ENCODE data around the gene SMIM14.
"Not testable (repeated sequence)": the region's sequence is repeated elsewhere in the genome, so short reads cannot be mapped to it uniquely, and the experiment has no call there.

The SMIM14 gene

GRCh38 chr4:39591290-39591689, 47.4 kb downstream of the SMIM14 start:
- peak; percentile 29 for DNase-seq

GRCh38 chr4:39587881-39588280, 50.8 kb downstream of the SMIM14 start:
- no peak for DNase-seq

GRCh38 chr4:39574946-39575345, 63.7 kb downstream of the SMIM14 start:
- DNase-seq: no peak

GRCh38 chr4:39571504-39571903, 67.2 kb downstream of the SMIM14 start:
- DNase-seq: no peak

GRCh38 chr4:39571054-39571453, 67.6 kb downstream of the SMIM14 start:
- no peak for DNase-seq

- no peak for DNase-seq
Observed at GRCh38 chr4:39569209-39569608, 69.5 kb downstream of the SMIM14 start.

- DNase-seq: no peak
Observed at GRCh38 chr4:39568805-39569204, 69.9 kb downstream of the SMIM14 start.

- no peak for DNase-seq
Observed at GRCh38 chr4:39565878-39566600, 72.6 kb downstream of the SMIM14 start.

GRCh38 chr4:39563346-39563847, 75.3 kb downstream of the SMIM14 start:
- DNase-seq: no peak

- DNase-seq: no peak
Observed at GRCh38 chr4:39562792-39563191, 75.9 kb downstream of the SMIM14 start.

- DNase-seq: no peak
Observed at GRCh38 chr4:39559626-39560025, 79.0 kb downstream of the SMIM14 start.

GRCh38 chr4:39555472-39555871, 83.2 kb downstream of the SMIM14 start:
- no peak for DNase-seq

GRCh38 chr4:39548425-39549067, 90.1 kb downstream of the SMIM14 start:
- no peak for DNase-seq

GRCh38 chr4:39544580-39545315, 93.9 kb downstream of the SMIM14 start:
- peak; percentile 84 for DNase-seq

- peak; percentile 19 for DNase-seq
Observed at GRCh38 chr4:39544080-39544479, 94.6 kb downstream of the SMIM14 start.

- no peak for DNase-seq
Observed at GRCh38 chr4:39543034-39543433, 95.6 kb downstream of the SMIM14 start.

- DNase-seq: no peak
Observed at GRCh38 chr4:39542611-39543012, 96.1 kb downstream of the SMIM14 start.

- DNase-seq: no peak
Observed at GRCh38 chr4:39541987-39542610, 96.6 kb downstream of the SMIM14 start.

- peak; percentile 22 for DNase-seq
Observed at GRCh38 chr4:39539089-39539611, 99.5 kb downstream of the SMIM14 start.

- DNase-seq: no peak
Observed at GRCh38 chr4:39533541-39533940, 105.1 kb downstream of the SMIM14 start.

- not testable (repeated sequence) for DNase-seq
Observed at GRCh38 chr4:39532237-39532636, 106.4 kb downstream of the SMIM14 start.

GRCh38 chr4:39530682-39531081, 108.0 kb downstream of the SMIM14 start:
- DNase-seq: no peak

GRCh38 chr4:39529534-39529933, 109.1 kb downstream of the SMIM14 start:
- DNase-seq: no peak
